ENCODE data around the gene GYS2. TPM values are rescaled to one million over a fixed set of nuclear protein-coding genes. Genes with fewer than 3 reads are reported as not detected.

Gene GYS2
- total and polyA plus RNA-seq, 9 of the 15 experiments (the other 6 are each of a cell fraction or from before 2014, with no cell fraction given): not detected

GRCh38 chr12:21580748-21581516, 23.7 kb downstream of the GYS2 start (continued):
- TF ChIP-seq POLR3A (IDR thresholded peaks at IDR 0.05; ENCODE audit: borderline replicate concordance, extremely low read depth, insufficient read depth, insufficient read length) (no peak), FOS (IDR thresholded peaks at IDR 0.05; ENCODE audit: extremely low read depth, insufficient read length) (no peak), ZNF695 (CRISPR knock-in tag; IDR thresholded peaks at IDR 0.05) (no peak), ASH1L (IDR thresholded peaks at IDR 0.05; ENCODE audit: borderline replicate concordance, low read depth, partially characterized antibody) (no peak)

GRCh38 chr12:21577516-21577915, 27.1 kb downstream of the GYS2 start:
- CTCF ChIA-PET (ENCODE audit: low intra/inter-chr PET ratio): no interaction called here
- Histone ChIP-seq H3K9ac (ENCODE audit: insufficient read depth in 1 of 2, low read depth in 2 of 2, low read length in 2 of 2) (no peak overlapping the region), H3K36me3 (ENCODE audit: control insufficient read depth, insufficient read depth, low read length) (no peaks in the 10 kb centered on the region), H3K79me2 (ENCODE audit: control insufficient read depth, insufficient read depth, low read length) (no peaks in the 10 kb centered on the region), H3K4me2 (ENCODE audit: insufficient read depth, low read length) (no peak overlapping the region), H3K27me3 (ENCODE audit: control insufficient read depth in 2 of 2, insufficient read depth in 2 of 2, low read length in 2 of 2) (no peaks in the 10 kb centered on the region), H3K9me1 (ENCODE audit: control insufficient read depth, insufficient read depth, low read length) (no peaks in the 10 kb centered on the region), H3K9me3 (replicated peaks; ENCODE audit: control insufficient read depth, insufficient read depth, low read depth, low read length) (no peaks in the 10 kb centered on the region), H3K4me3 (no peak overlapping the region), H3K4me1 (replicated peaks in 1 of 2; ENCODE audit: control insufficient read depth in 2 of 2, insufficient read depth in 2 of 2, low read length in 2 of 2) (no peaks in the 10 kb centered on the region), H4K20me1 (replicated peaks; ENCODE audit: control insufficient read depth, insufficient read depth, low read length) (no peaks in the 10 kb centered on the region), H2AFZ (ENCODE audit: low read depth, low read length) (no peak overlapping the region), H3K27ac (ENCODE audit: extremely low read depth, low read depth, low read length) (no peak overlapping the region)
- in situ Hi-C loops (cut with MboI) (no loop called here), intact Hi-C loops (cut with micrococcal nuclease) (no loop called here)
- FAIRE-seq (no peak), DNase-seq (ENCODE audit: extremely low read depth in 1 of 4, low spot score in 3 of 4) (no peak), ATAC-seq (no peak)
- BruUV-seq (replicated peaks): no TSS peak
- WGBS (ENCODE audit: insufficient coverage, low coverage, missing lambda C conversion rate): 10% methylated on average over 1 of the region's 1 CpG
- POLR2A ChIA-PET: no interaction called here
- TF ChIP-seq SMARCB1 (IDR thresholded peaks at IDR 0.05; ENCODE audit: insufficient read length, low read depth): no peak
- TF ChIP-seq HEY1 (CRISPR knock-in tag; IDR thresholded peaks at IDR 0.05; ENCODE audit: borderline replicate concordance): no peak
- no peak for TF ChIP-seq HMG20B (CRISPR knock-in tag; IDR thresholded peaks at IDR 0.05)
- TF ChIP-seq ZNF57 (CRISPR knock-in tag; IDR thresholded peaks at IDR 0.05): no peak
- TF ChIP-seq RBM39 (optimal IDR thresholded peaks at IDR 0.05; ENCODE audit: low read depth, low read length): no peak
- TF ChIP-seq ZBTB11 (CRISPR knock-in tag; IDR thresholded peaks at IDR 0.05): no peak
- TF ChIP-seq BCOR (IDR thresholded peaks at IDR 0.05): no peak
- no peak for TF ChIP-seq PRDM10 (IDR thresholded peaks at IDR 0.05; ENCODE audit: partially characterized antibody)
- no peak for TF ChIP-seq E2F3 (CRISPR knock-in tag; IDR thresholded peaks at IDR 0.05)
- no peak for TF ChIP-seq PTRF (tag; IDR thresholded peaks at IDR 0.05)

Data from K562 (cell line).